ENCODE measurements around the gene ZNF26.

DNA sequence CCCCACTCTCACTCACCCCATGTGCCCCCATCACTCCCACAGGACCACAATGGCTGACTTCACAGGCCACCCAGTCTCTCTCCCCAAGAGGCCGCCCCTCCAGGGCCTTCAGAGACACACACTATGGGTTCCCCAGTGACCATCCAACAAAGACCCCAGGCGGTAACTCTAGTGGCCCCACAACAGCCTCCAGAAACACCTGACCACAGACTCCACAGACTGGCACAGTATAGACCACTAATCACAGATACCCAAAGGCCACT, 33.1 kb upstream of the ZNF26 start:
- TF ChIP-seq, protein P1, sequence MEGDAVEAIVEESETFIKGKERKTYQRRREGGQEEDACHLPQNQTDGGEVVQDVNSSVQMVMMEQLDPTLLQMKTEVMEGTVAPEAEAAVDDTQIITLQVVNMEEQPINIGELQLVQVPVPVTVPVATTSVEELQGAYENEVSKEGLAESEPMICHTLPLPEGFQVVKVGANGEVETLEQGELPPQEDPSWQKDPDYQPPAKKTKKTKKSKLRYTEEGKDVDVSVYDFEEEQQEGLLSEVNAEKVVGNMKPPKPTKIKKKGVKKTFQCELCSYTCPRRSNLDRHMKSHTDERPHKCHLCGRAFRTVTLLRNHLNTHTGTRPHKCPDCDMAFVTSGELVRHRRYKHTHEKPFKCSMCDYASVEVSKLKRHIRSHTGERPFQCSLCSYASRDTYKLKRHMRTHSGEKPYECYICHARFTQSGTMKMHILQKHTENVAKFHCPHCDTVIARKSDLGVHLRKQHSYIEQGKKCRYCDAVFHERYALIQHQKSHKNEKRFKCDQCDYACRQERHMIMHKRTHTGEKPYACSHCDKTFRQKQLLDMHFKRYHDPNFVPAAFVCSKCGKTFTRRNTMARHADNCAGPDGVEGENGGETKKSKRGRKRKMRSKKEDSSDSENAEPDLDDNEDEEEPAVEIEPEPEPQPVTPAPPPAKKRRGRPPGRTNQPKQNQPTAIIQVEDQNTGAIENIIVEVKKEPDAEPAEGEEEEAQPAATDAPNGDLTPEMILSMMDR (IDR thresholded peaks at IDR 0.05) = no peak
- TF ChIP-seq POLR2AphosphoS5 (IDR thresholded peaks at IDR 0.05; ENCODE audit: low read depth, low read length) = no peak
- TF ChIP-seq TCF12 (IDR thresholded peaks at IDR 0.05) = no peak

All from SK-N-SH (cell line).